SU-DHL-6 (cell line): ENCODE data around the gene ZFYVE21.

ENCODE experiments used
- H2AFZ ChIP-seq: fragments of 200-600 bp; sonication (generic); 2 replicates; pipeline ENCODE4 v1.6.1; 2014; ENCODE audit warnings: low read depth, mild to moderate bottlenecking, moderate library complexity, mixed read lengths, antibody characterized with exemption, low read length; ENCODE audit not compliant: severe bottlenecking
- H3F3A ChIP-seq: fragments of 200-600 bp; shearing (Covaris generic); 2 replicates; pipeline ENCODE4 v1.6.0; 2016; ENCODE audit warnings: antibody characterized with exemption, mild to moderate bottlenecking; ENCODE audit not compliant: insufficient read depth
- H3K27ac ChIP-seq: fragments of 200-600 bp; sonication (generic); 2 replicates; pipeline ENCODE4 v1.5.1; 2016; ENCODE audit warnings: low read depth, mild to moderate bottlenecking, low read length, moderate library complexity, mixed read lengths
- H3K27me3 ChIP-seq: fragments of 200-600 bp; sonication (generic), shearing (Covaris generic); 2 replicates; pipeline ENCODE4 v1.6.0; 2014; ENCODE audit warnings: mild to moderate bottlenecking, low read length
- H3K36me3 ChIP-seq: fragments of 200-600 bp; sonication (generic); 2 replicates; pipeline ENCODE4 v1.6.1; 2014; ENCODE audit warnings: mild to moderate bottlenecking, low read length, mixed read lengths
- H3K4me2 ChIP-seq: fragments of 300-600, 200-600 bp; shearing (Covaris generic), sonication (generic); 2 replicates; pipeline ENCODE4 v1.6.0; 2014; ENCODE audit warnings: low read length, low read depth, mild to moderate bottlenecking; ENCODE audit not compliant: poor library complexity, severe bottlenecking
- H3K4me3 ChIP-seq: fragments of 200-600 bp; sonication (generic); 2 replicates; pipeline ENCODE4 v1.5.1; 2014; ENCODE audit warnings: antibody characterized with exemption, low read length, mild to moderate bottlenecking, mixed read lengths; ENCODE audit not compliant: insufficient read depth, poor library complexity, severe bottlenecking
- H3K79me2 ChIP-seq: fragments of 200-600 bp; sonication (generic); 2 replicates; pipeline ENCODE4 v1.6.1; 2014; ENCODE audit warnings: mild to moderate bottlenecking, low read length, moderate library complexity; ENCODE audit not compliant: insufficient read depth
- H3K9ac ChIP-seq: fragments of 200-600 bp; sonication (generic); 2 replicates; pipeline ENCODE4 v1.7.0; 2014; ENCODE audit warnings: mild to moderate bottlenecking, low read length
- H3K9me2 ChIP-seq: fragments of 200-600 bp; sonication (generic); replicated peaks from 2 replicates; pipeline ENCODE4 v1.6.1; 2014; ENCODE audit warnings: low read length; ENCODE audit not compliant: insufficient read depth
- H3K9me3 ChIP-seq: fragments of 200-600 bp; sonication (generic); 2 replicates; pipeline ENCODE4 v1.6.1; 2014; ENCODE audit warnings: low read length, mixed read lengths; ENCODE audit not compliant: insufficient read depth
- H4K20me1 ChIP-seq: fragments of 200-600 bp; sonication (generic); 2 replicates; pipeline ENCODE4 v1.6.1; 2014; ENCODE audit warnings: low read depth, mild to moderate bottlenecking, antibody characterized with exemption, low read length, moderate library complexity, mixed read lengths
- CTCF ChIP-seq: fragments of 200-600 bp; sonication (generic); IDR thresholded peaks from one replicate; pipeline ENCODE4 v1.5.1; 2017; ENCODE audit warnings: antibody characterized with exemption, mild to moderate bottlenecking, low read length, moderate library complexity; ENCODE audit not compliant: insufficient read depth, poor library complexity, severe bottlenecking
- EZH2phosphoT487 ChIP-seq: fragments of 200-600 bp; sonication (generic), shearing (Covaris generic); conservative IDR thresholded peaks from 2 replicates; pipeline ENCODE4 v1.6.1; 2018; ENCODE audit warnings: mild to moderate bottlenecking, antibody characterized with exemption, low read length, moderate library complexity, mixed read lengths

ZFYVE21 gene

GRCh38 chr14:103735439-103735814, 19.8 kb downstream of the ZFYVE21 start:
- H3K27me3 ChIP-seq = no peaks in the 10 kb centered on the region
- no peaks in the 10 kb centered on the region for H3K79me2 ChIP-seq
- TF ChIP-seq EZH2phosphoT487 (no peak), CTCF (no peak)
- no peak overlapping the region for H3K4me2 ChIP-seq
- H3K36me3 ChIP-seq = no peaks in the 10 kb centered on the region
- no peaks in the 10 kb centered on the region for H3F3A ChIP-seq
- H3K27ac ChIP-seq = no peak overlapping the region
- H3K9me3 ChIP-seq = no peaks in the 10 kb centered on the region
- no peak overlapping the region for H3K9ac ChIP-seq
- H3K4me3 ChIP-seq = no peak overlapping the region
- H4K20me1 ChIP-seq = no peaks in the 10 kb centered on the region
- no peaks in the 10 kb centered on the region for H3K9me2 ChIP-seq
- H2AFZ ChIP-seq = no peak overlapping the region

- no peaks in the 10 kb centered on the region for H3K36me3 ChIP-seq
- H3K27me3 ChIP-seq = no peaks in the 10 kb centered on the region
- no peak overlapping the region for H2AFZ ChIP-seq
- H3K79me2 ChIP-seq = no peaks in the 10 kb centered on the region
- H3F3A ChIP-seq = no peaks in the 10 kb centered on the region
- TF ChIP-seq CTCF = no peak
- no peak for TF ChIP-seq EZH2phosphoT487
- H3K9ac ChIP-seq = no peak overlapping the region
- H3K4me3 ChIP-seq = no peak overlapping the region
- no peaks in the 10 kb centered on the region for H4K20me1 ChIP-seq
- H3K4me2 ChIP-seq = no peak overlapping the region
- no peak overlapping the region for H3K27ac ChIP-seq
- H3K9me2 ChIP-seq = no peaks in the 10 kb centered on the region
- no peaks in the 10 kb centered on the region for H3K9me3 ChIP-seq
Observed at GRCh38 chr14:103735815-103736545, 20.4 kb downstream of the ZFYVE21 start.

GRCh38 chr14:103736546-103737431, 21.2 kb downstream of the ZFYVE21 start:
- Histone ChIP-seq H3K27me3 (no peaks in the 10 kb centered on the region), H3K4me3 (no peak overlapping the region), H2AFZ (no peak overlapping the region), H3K9ac (no peak overlapping the region), H3K9me3 (no peaks in the 10 kb centered on the region), H3K4me2 (no peak overlapping the region), H3K36me3 (no peaks in the 10 kb centered on the region), H4K20me1 (no peaks in the 10 kb centered on the region), H3F3A (no peaks in the 10 kb centered on the region), H3K9me2 (no peaks in the 10 kb centered on the region), H3K27ac (no peak overlapping the region), H3K79me2 (no peaks in the 10 kb centered on the region)
- no peak for TF ChIP-seq EZH2phosphoT487
- TF ChIP-seq CTCF = no peak
